Thoracic aorta (tissue), 2 donors: ENCODE results near the gene CWC27. TPM values are rescaled to one million over a fixed set of nuclear protein-coding genes. Genes with fewer than 3 reads are reported as not detected.
"Not testable (repeated sequence)": the region's sequence is repeated elsewhere in the genome, so short reads cannot be mapped to it uniquely, and the experiment has no call there.

Experiments used
- ATAC-seq: fragments of 150-250 bp; one replicate; pipeline ENCODE4 v1.8.0; 2017; ENCODE audit warnings: low read depth; ENCODE audit not compliant: insufficient number of reproducible peaks, low FRiP score
- DNase-seq: peaks from one replicate; pipeline ENCODE4 v3.0.0-alpha.2; 2020; ENCODE audit warnings: low spot score
- H3K27ac ChIP-seq, 2 donors: fragments of 200-600 bp; sonication (generic); 1 replicate in 1 of 2; 2 replicates in 1 of 2; pipeline ENCODE4 v1.5.1; 2016; ENCODE audit warnings: mild to moderate bottlenecking in 2 of 2, moderate library complexity in 2 of 2
- H3K27me3 ChIP-seq: fragments of 200-600 bp; sonication (generic); replicated peaks from 2 replicates; pipeline ENCODE4 v1.6.0; 2016; ENCODE audit warnings: mild to moderate bottlenecking; ENCODE audit not compliant: insufficient read depth
- H3K36me3 ChIP-seq: fragments of 200-600 bp; sonication (generic); one replicate; pipeline ENCODE4 v1.5.1; 2016
- H3K4me1 ChIP-seq, 2 donors: fragments of 200-600 bp; sonication (generic); 1 replicate in 1 of 2; 2 replicates in 1 of 2; pipeline versions ENCODE4 v1.5.1 to v1.6.0; 2016; ENCODE audit warnings: low read depth in 2 of 2, mild to moderate bottlenecking in 1 of 2; ENCODE audit not compliant: control insufficient read depth in 1 of 2
- H3K4me3 ChIP-seq: fragments of 200-600 bp; sonication (generic); 2 replicates; pipeline ENCODE4 v1.5.1; 2016; ENCODE audit warnings: mild to moderate bottlenecking
- H3K9me3 ChIP-seq: fragments of 200-600 bp; sonication (generic); 2 replicates; pipeline ENCODE4 v1.5.1; 2016
- CTCF ChIP-seq: fragments of 200-600 bp; sonication (generic); IDR thresholded peaks from one replicate; pipeline ENCODE4 v1.5.1; 2019; ENCODE audit warnings: antibody characterized with exemption
- total RNA-seq, 2 donors: library from RNA; depleted of rRNA; stranded (reverse); fragments of >200 nt; gene quantifications; one replicate each; pipeline versions ENCODE4 v1.1.0 to v1.2.3, GENCODE V29; 2016

The CWC27 gene
- total RNA-seq, 2 donors from 2014 or later = 13.4 to 24.8 TPM

DNA sequence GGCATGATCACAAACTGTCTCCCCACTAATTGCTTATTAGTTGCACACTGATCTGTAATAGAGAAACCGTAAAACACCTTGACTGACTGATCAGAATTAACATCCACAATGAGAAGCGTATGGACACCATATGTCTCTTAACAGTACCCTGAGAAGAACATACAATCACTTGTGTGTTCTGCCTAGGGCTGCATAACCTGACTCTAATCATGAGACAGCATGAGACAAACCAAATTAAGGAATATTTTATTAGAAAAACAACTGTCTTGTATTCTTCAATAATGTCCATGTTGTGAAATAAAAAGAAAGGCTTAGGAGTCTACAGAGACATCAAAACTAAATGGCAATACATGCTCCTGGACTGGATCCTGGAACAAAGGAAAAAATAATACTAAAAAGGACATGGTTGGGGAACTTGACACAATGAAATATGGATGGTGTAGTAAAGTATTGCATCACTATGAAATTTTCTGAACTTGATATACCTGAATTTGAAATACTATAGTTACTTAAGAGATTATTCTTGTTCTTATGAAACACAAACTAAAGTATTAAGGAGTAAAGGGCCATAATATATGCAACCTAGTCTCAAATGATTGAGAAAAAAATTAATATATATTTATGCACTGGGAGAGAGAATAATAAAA is 162.1 kb downstream of the CWC27 start:
- DNase-seq (no peak), ATAC-seq (no peak)
- TF ChIP-seq CTCF = no peak
- H3K9me3 ChIP-seq = no peaks in the 10 kb centered on the region
- H3K36me3 ChIP-seq = no peaks in the 10 kb centered on the region
- no peaks in the 10 kb centered on the region for H3K27me3 ChIP-seq
- H3K27ac ChIP-seq = no peak overlapping the region
- H3K4me1 ChIP-seq = no peaks in the 10 kb centered on the region
- H3K4me3 ChIP-seq = no peak overlapping the region

GRCh38 chr5:64939422-64939771 is 170.7 kb downstream of the CWC27 start:
- H3K27ac ChIP-seq = peak overlapping the region; percentile 50 to 59
- H3K4me3 ChIP-seq = peak overlapping the region; percentile 57

DNA sequence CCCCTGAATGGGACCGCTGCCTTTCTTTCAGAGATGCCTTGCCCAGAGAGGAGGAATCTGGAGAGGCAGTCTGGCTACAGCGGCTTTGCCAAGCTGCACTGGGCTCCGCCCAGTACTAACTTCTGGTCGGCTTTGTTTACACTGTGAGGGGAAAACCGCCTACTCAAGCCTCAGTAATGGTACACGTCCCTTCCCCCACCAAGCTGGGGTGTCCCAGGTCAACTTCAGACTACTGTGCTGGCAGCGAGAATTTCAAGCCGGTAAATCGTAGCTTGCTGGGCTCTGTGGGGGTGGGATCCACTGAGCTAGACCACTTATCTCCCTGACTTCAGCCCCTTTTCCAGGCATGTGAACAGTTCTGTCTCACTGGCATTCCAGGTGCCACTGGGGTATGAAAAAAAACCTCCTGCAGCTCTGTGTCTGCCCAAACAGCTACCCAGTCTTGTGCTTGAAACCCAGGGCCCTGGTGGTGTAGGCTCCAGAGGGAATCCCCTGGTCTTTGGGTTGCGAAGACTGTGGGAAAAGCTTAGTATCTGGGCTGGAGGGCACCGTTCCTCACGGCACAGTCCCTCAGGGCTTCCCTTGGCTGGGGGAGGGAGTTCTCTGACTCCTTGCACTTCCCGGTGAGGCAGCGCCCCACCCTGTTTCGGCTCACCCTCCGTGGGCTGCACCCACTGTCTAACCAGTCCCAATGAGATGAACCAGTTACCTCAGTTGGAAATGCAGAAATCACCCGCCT is 171.2 kb downstream of the CWC27 start:
- no peaks in the 10 kb centered on the region for H3K27me3 ChIP-seq
- TF ChIP-seq CTCF = no peak
- peak overlapping the region; percentile 57 for H3K4me3 ChIP-seq
- DNase-seq (no peak), ATAC-seq (no peak)
- peaks cover 5% of the 10 kb centered on the region for H3K9me3 ChIP-seq
- no peaks in the 10 kb centered on the region for H3K36me3 ChIP-seq
- peaks cover 10 to 18% of the 10 kb centered on the region in 2 donors for H3K4me1 ChIP-seq
- H3K27ac ChIP-seq = peak overlapping the region; percentile 50 to 59

More at GRCh38 chr5:64939422-64939771, 170.7 kb downstream of the CWC27 start:
- H3K36me3 ChIP-seq, H3K27me3 ChIP-seq, DNase-seq, ATAC-seq, H3K9me3 ChIP-seq: not testable (repeated sequence)
- H3K4me1 ChIP-seq = peaks cover 10 to 18% of the 10 kb centered on the region in 2 donors

GRCh38 chr5:64942460-64942859 is 173.7 kb downstream of the CWC27 start:
- Histone ChIP-seq H3K9me3 (no peaks in the 10 kb centered on the region), H3K4me3 (no peak overlapping the region), H3K4me1 (peaks cover 10 to 25% of the 10 kb centered on the region in 2 donors), H3K27ac (no peak overlapping the region), H3K27me3 (no peaks in the 10 kb centered on the region), H3K36me3 (no peaks in the 10 kb centered on the region)
- ATAC-seq = no peak
- DNase-seq = no peak
- no peak for TF ChIP-seq CTCF

- Histone ChIP-seq H3K27me3 (no peaks in the 10 kb centered on the region), H3K9me3 (no peaks in the 10 kb centered on the region), H3K36me3 (no peaks in the 10 kb centered on the region), H3K4me1 (peaks cover 7 to 18% of the 10 kb centered on the region in 2 donors), H3K27ac (no peak overlapping the region), H3K4me3 (no peak overlapping the region)
- ATAC-seq (no peak), DNase-seq (no peak)
- TF ChIP-seq CTCF = no peak
Observed at GRCh38 chr5:64944868-64945267, 176.1 kb downstream of the CWC27 start.
